GM19452 (cell line): ENCODE measurements around the gene PLXNA3.

Source experiments
- ATAC-seq: cut with Tn5 transposase; IDR thresholded peaks from one replicate; pipeline ENCODE4 v1.9.1; 2021; ENCODE audit not compliant: unreplicated experiment

PLXNA3 gene

DNA sequence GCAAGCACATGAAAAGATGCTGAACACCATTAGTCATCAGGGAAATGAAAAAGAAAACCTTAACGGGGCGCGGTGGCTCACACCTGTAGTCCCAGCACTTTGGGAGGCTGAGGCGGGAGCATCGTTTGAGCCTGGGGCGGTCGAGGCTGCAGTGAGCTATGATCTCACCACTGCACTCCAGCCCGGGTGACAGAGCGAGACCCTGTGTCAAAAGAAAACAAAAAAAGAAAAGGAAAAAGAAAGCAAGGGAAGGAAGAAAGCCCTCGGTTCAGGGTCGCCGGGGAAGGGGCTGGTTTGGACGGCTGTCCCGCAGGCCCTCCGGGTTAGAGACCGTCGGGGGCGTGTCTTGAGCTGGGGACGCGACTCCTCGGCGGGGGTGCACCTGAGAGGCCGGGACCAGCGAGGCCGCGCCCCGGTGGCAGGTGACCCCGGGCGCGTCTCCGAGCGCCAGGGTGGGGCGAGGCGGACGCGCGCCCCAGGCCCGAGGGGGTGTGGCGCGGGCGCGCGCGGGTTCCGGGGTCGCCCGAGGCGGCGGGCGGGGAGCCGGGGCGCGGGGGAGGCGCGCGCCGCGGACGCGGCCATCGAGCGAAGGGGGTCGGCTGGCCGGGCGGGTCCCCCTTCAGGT lies 478 bp upstream of the PLXNA3 start:
- peak; percentile 47 for ATAC-seq

DNA sequence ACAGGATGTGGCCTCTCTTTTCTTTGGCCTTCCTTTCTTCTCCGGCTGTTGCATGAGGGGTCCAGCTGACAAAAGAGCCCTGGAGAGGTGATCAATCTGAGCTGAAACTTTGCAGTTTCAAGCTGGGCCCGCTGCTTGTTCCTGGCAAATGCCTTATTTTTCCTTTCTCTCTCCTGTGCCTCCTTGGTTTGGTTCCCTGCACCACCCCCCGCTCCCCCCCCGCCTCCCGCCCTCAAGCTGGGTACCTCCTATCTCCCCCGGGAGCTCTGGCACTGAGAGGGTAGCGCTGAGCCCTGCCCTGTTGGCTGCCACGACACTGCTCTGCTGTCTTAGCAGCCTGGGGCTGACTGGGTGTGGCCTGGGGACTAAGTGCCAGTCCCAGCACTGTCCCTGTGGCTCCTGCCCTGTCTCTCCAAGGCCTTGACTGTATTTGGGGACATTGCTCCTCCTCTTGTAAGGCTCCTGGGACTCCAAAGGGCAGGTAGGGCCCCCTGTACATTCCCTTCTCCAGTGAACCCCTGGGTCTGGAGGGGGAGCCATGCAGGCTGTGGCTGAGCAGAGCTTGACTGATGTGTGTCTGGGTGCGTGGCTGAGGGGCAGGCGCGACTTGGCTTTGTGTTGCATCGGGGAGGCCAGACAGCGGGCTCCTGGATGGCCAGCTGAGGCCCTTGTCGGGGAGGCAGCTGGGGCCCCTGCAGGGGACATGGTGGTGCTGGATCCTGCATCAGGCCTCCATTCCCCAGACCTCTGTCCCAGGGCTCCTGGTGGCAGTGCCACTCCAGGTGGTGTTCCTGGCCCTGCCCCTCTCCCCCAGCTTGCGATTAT lies 1.1 kb downstream of the PLXNA3 start:
- no peak for ATAC-seq

DNA sequence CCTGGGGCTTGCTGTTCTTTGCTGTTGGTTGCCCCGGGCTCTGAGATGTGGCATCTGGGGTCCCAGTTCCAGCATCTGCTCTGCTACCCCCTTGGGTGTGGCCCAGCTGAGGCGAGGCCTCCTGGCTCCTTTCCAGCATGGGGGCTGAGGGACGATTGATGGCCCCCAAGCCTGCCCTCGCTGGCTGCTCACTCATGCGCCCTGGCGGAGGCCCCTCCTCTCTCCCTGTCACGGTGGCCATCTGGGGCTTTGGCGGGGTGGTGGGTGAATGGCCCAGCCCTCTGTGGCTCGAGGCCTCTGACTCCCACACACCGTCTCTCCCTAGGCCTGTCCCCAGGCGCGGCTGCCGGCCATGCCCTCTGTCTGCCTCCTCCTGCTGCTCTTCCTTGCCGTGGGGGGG lies 1.8 kb downstream of the PLXNA3 start:
- no peak for ATAC-seq

DNA sequence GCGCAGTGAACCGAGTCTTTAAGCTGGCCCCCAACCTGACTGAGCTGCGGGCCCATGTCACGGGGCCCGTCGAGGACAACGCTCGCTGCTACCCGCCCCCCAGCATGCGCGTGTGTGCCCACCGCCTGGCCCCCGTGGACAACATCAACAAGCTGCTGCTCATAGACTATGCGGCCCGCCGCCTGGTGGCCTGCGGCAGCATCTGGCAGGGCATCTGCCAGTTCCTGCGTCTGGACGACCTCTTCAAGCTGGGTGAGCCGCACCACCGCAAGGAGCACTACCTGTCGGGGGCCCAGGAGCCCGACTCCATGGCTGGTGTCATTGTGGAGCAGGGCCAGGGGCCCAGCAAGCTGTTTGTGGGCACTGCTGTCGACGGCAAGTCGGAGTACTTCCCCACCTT lies 2.2 kb downstream of the PLXNA3 start:
- no peak for ATAC-seq

DNA sequence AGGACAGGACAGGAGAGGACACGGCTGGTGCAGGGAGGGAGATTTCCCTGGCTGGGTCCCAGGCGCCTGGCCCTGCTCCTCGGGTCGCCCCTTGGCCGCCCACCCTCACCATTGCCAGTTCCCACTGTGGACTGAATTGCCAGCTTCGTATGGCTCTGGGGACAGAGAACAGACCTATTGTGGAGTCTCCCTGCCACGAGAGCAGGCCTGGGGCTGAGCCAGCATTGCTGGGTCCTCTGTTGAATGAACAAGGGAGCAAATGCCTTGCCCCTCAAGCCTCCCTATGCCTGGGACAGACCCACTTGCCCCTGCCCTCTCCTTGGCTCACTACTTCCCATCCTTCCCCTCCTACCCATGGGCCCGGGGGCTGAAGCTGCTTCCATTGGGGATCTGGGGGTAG lies 4.3 kb downstream of the PLXNA3 start:
- ATAC-seq: no peak

DNA sequence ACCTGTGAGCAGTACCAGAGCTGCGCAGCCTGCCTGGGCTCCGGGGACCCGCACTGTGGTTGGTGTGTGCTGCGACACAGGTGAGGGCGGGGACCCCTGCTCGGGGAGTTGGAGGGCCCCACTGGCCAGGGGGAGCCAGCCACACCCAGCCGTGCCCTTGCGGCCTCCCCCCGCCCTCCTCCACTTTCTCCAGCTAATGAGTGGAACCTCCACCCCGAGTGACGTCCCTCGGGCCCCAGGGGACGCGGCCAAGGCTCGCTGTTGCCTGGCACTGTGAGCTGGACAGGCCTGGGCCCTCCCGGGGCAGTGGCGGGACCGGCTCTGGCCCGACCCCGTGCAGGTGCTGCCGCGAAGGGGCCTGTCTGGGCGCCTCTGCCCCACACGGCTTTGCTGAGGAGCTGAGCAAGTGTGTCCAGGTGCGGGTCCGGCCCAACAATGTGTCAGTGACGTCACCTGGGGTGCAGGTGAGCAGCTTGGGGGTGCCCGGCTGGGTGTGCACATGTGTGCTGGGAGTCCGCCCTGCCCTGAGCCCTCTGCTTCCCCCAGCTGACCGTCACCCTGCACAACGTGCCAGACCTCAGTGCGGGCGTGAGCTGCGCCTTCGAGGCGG lies 5.6 kb downstream of the PLXNA3 start:
- ATAC-seq: no peak

DNA sequence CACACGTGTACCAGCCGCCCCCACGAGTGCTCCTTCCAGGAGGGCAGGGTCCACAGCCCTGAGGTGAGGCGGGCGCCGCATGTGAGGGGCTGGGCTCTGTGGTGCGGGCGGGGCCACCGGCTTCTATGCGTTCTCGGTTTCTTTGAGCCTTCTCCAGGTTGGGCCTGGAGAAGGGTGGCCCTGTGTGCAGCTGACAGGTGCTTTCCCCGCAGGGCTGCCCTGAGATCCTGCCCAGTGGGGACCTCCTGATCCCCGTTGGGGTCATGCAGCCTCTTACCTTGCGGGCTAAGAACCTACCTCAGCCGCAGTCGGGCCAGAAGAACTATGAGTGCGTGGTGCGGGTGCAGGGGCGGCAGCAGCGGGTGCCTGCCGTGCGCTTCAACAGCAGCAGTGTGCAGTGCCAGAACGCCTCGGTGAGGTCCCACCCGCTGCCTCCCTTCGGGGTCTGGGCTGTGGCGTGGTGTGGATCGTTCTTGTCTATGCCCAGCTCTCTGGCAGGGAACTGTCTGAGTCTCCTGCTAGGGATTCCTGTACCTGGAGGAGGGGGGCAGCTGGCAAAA lies 6.8 kb downstream of the PLXNA3 start:
- no peak for ATAC-seq

DNA sequence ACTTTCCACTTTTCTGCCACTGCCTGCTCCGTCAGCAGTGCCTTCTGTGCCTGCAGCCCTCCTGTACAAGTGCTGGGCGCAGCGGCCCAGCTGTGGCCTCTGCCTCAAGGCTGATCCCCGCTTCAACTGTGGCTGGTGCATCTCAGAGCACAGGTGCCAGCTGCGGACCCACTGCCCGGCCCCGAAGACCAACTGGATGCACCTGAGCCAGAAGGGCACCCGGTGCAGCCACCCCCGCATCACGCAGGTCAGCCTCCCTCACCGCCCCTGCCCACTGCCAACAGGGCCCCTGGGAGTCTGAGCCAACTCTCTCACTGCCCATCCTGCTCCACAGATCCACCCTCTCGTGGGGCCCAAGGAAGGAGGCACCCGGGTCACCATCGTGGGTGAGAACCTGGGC lies 7.5 kb downstream of the PLXNA3 start:
- ATAC-seq: no peak

DNA sequence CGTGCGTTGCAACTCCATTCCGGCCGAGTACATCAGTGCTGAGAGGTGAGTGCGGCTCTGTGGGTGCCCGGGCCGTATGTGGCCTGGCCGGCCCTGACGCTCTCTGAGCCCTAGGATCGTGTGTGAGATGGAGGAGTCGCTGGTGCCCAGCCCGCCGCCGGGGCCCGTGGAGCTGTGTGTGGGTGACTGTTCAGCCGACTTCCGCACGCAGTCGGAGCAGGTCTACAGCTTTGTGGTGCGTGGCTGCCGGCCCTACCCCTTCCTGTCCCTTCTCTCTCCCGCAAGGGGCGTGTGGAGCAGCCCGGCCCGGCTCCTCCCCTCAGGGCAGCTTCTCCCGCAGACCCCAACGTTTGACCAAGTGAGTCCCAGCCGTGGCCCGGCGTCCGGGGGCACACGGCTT lies 8.0 kb downstream of the PLXNA3 start:
- ATAC-seq: no peak

DNA sequence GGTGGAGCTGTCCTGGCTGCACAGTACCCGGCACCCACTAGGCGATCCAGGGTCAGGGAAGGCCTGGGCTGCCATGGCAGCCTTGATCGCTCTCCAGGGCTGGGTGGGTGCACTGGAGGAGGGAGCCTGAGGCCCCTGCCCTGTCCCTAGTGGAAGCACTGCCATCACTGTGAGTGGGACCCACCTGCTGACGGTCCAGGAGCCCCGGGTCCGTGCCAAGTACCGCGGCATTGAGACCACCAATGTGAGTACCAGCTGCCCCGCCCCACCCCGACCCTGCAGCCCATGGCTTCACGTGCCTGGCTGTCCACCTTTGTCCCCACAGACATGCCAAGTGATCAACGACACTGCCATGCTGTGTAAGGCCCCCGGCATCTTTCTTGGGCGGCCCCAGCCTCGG lies 8.8 kb downstream of the PLXNA3 start:
- ATAC-seq: no peak

DNA sequence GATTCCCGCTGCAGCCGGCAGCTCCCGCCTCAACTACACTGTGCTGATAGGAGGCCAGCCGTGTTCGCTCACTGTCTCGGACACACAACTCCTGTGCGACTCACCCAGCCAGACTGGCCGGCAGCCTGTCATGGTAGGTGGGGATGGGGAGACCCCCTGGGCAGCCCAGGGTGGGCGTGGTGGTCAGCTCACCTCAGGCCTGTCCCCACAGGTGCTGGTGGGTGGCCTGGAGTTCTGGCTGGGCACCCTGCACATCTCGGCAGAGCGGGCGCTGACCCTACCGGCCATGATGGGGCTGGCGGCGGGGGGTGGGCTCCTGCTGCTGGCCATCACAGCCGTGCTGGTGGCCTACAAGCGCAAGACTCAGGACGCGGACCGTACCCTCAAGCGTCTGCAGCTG lies 9.5 kb downstream of the PLXNA3 start:
- ATAC-seq: no peak

DNA sequence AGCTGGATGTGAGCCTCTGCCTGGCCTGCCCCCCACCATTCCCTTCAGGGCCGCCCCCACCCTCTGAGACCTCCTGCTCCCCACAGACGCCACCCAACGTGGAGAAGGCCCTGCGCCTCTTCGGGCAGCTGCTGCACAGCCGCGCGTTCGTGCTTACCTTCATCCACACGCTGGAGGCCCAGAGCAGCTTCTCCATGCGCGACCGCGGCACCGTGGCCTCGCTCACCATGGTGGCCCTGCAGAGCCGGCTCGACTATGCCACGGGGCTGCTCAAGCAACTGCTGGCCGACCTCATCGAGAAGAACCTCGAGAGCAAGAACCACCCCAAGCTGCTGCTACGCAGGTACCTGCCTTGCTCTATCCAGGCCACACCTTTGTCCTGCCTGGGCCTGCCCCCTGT lies 10.1 kb downstream of the PLXNA3 start:
- ATAC-seq: no peak

DNA sequence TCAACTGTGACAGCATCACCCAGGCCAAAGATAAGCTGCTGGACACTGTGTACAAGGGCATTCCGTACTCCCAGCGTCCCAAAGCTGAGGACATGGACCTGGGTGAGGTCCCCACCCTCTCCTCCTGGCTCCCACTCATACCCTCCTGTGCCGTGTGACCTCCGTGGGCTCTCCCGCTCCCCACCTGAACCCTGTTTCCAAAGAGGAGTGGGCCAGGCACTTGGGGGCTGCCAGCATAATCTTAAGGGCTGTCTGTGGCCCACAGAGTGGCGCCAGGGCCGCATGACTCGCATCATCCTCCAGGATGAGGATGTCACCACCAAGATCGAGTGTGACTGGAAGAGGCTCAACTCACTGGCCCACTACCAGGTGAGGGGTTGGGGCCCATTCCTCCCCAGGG lies 11.0 kb downstream of the PLXNA3 start:
- ATAC-seq: no peak

DNA sequence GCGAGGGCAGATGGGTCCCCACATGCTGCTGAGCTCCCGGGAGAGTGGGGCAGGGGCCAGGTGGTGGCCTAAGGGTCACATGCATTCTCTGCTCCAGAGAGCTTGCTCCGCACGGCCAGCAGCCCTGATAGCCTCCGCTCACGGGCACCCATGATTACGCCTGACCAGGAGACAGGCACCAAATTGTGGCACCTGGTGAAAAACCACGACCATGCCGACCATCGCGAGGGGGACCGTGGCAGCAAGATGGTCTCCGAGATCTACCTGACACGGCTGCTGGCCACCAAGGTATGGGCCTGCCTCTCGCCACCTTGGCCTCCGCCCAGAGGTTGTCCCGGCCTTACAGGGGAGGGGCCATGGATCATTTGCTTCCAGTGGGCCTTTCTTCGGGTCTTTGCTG lies 11.8 kb downstream of the PLXNA3 start:
- no peak for ATAC-seq

DNA sequence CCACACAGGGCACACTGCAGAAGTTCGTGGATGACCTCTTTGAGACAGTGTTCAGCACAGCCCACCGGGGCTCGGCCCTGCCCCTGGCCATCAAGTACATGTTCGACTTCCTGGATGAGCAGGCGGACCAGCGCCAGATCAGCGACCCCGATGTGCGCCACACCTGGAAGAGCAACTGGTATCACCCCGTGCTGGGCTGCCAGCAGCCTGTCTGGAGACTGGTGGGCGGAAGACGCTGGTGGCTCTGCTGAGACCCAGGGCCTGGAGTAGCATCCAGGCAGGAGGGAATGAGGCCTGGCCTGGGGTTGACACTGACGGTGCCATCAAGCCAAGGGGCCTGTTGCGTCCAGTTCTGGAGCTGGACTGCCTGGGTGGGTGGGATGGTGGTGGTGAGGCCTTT lies 12.4 kb downstream of the PLXNA3 start:
- no peak for ATAC-seq

DNA sequence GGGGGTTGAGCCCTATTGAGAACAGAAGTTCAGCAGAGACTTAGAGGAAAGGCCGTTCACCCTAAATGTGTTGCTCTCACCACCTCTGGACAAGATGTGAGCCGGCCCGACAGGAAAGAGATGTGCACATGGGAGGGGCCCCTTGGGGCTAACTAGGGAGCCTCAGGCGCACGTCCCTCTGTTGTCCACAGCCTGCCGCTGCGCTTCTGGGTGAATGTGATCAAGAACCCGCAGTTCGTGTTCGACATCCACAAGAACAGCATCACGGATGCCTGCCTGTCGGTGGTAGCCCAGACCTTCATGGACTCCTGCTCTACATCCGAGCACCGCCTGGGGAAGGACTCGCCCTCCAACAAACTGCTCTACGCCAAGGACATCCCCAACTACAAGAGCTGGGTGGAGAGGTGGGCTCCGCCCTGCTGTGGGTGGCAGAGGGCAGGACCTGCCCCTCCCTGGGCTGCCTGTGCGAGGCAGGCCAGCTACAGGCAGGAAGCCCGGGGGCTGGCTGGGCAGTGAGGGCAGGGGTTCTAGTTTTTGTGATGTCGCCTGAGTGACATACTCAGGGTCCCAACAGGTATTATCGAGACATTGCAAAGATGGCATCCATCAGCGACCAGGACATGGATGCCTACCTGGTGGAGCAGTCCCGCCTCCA lies 13.0 kb downstream of the PLXNA3 start:
- no peak for ATAC-seq

DNA sequence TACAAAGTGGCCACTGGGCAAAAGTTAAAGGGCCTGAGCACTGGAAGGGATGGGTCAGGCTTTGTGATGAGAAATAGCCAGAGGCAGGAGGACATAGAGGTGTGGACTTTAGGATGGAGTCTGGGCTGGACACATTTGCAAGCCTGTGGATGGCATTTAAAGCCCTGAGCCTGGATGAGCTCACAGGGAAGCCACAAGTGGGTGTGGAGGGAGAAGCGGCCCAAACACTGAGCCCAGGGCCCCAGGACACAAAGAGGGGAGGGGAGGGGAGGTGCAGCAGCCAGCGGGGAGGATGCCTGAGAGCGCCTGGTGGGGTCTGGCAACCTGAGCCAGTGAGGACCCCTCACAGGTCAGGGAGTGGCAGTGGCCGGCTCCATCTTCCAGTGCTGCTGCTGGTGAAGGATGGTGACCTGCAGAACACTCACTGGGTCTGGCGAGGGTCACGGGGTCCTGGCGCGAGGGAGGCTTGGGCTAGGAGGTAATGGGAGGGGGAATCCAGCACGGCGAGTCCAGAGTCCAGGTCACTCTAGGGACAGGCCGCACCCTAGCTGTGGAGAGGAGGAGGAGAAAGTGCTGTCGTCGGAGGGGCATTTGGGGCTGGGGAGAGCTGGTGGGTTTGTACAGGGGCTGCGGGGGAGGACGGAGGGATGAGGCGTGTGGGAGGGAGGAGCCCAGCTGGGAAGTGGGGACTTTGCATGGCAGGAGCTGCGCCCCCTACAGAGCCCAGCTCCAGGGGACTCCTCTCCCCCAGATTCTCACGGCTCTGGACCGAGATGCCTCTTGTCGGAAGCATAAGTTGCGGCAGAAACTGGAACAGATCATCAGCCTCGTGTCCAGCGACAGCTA lies 14.0 kb downstream of the PLXNA3 start:
- ATAC-seq: no peak

DNA sequence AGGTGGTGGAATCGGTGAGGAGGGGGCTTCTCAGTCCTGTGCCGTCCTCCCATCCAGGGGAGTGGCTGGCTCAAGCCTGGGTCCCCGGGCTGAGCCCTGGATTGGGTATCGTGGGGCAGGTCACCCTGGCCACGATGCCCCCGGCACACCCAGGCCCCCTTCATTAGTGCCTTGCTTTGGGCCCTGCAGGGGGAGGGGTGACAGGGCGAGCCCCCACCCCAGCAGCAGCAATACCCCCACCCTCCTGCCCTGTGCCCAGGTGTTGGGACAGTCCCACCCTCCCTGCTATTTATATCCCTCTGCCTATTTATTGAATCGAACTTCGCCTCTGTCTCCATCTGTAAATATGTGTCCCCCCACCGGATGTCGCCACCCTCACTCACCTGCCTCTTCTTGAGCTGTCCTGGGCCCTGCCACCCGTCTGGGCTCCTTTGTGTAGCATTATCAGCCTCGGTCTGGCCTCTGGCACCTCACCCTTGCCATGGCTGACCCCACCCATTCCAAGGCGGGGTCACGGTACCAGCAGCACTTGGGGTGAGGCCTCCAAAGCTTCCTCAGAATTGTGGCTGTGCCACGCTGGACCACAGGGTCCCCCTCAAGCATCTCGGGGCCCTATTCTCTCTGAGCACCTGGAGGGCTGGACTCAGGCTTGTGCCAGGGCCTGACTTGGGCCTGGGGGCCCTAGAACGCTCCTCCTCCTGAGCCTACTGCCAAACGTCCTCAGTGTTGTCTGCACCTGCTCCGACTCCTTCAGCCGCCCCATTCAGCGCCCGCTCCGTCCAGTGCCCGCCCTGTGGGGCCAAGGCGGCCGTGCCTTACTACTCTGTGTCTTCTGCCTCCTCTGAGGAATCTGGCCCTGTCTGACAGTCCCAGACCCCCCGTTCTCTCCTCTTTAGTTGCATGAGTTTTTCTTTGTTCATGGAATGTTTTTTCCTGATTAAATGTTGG lies 14.9 kb downstream of the PLXNA3 start:
- no peak for ATAC-seq

DNA sequence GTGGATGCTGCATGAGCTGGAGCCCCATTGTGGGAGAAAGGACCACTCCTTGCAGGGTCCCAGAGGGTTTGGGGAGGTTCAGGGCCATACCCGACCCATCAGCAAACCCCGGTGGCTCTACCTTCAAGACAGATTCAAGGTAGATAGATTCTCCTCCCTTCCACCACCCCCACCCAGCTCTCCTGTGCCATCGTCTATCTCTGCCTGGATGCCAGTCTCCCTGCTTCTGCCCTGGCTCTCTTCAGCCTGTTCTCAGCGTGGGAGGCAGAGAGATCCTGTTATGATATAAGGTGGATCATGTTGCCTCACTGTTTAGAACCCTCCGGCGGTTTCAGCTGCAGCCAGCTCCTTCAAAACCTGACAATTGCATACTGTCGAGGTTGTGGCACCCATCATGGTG lies 15.6 kb downstream of the PLXNA3 start:
- ATAC-seq: no peak

DNA sequence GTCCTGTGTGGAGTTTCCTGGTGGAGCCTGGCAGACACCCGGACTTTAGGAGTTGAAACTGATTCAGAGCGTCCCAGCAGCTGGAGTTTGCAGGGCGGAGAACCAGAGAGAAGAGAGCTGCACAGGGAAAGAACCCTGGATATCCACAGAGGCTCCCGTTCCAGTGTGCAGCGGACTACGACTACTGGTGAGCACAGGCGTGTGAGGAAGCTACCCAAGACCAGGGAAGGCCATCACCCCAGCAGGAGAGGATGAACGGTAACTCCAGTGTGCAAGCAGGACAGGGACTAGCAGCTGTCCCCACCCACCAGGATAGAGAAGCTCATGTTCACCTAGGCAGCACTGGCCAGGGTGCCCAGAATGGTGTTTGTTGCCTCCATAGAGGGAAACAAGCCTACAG lies 18.7 kb downstream of the PLXNA3 start:
- ATAC-seq: no peak
